Measurements from ENCODE around the gene JAML. TPM values are rescaled to one million over a fixed set of nuclear protein-coding genes. Genes with fewer than 3 reads are reported as not detected.

Gene JAML
- total and polyA plus RNA-seq, 12 donors = 0.50 to 19.5 (median 2.1) TPM

DNA sequence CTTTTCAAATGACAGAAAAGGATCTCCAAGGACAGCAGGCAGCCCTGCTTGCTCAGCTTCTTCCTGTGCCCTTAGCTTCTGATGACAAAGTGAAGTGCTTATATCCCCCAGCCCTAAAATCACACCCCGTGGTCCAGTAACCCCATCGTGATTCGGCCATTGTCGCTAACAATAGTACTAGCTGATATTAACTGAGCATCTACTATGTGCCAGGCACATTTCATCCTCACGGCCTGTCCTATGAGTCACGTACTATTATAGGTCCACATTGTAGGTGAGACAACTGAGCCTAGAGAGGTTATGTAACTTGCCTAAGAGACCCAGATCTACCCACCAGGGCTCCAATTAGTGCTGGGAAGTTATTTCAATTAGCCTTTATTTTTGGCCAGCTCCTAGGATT is 78.3 kb downstream of the JAML start:
- Histone ChIP-seq H3K36me3 (peaks cover 0 to 10% (median 0%) of the 10 kb centered on the region in 9 donors), H3K27ac (peak overlapping the region in 7 of 10 donors; percentile 35 to 84 (median 80)), H3K9me3 (no peaks in the 10 kb centered on the region), H3K4me3 (peak overlapping the region in 1 of 10 donors; percentile 66), H3K27me3 (peaks cover 0 to 41% (median 4%) of the 10 kb centered on the region in 7 donors), H3K4me1 (peaks cover 0 to 58% (median 30%) of the 10 kb centered on the region in 9 donors)
- no peak for DNase-seq
- TF ChIP-seq, protein P1, sequence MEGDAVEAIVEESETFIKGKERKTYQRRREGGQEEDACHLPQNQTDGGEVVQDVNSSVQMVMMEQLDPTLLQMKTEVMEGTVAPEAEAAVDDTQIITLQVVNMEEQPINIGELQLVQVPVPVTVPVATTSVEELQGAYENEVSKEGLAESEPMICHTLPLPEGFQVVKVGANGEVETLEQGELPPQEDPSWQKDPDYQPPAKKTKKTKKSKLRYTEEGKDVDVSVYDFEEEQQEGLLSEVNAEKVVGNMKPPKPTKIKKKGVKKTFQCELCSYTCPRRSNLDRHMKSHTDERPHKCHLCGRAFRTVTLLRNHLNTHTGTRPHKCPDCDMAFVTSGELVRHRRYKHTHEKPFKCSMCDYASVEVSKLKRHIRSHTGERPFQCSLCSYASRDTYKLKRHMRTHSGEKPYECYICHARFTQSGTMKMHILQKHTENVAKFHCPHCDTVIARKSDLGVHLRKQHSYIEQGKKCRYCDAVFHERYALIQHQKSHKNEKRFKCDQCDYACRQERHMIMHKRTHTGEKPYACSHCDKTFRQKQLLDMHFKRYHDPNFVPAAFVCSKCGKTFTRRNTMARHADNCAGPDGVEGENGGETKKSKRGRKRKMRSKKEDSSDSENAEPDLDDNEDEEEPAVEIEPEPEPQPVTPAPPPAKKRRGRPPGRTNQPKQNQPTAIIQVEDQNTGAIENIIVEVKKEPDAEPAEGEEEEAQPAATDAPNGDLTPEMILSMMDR (IDR thresholded peaks at IDR 0.05) = no peak
- ATAC-seq = no peak
- 82 to 88% methylated on average over 6 of the region's 6 CpGs for WGBS, 2 donors
- intact Hi-C loops (cut with DNase I) = loop anchor here in 7 of 10 donors (2.0 to 10.0 kb wide), 7 partner anchors 24 to 341 kb away; partner anchors contain the start of gene UBE4A (in 2 of the 7)

DNA sequence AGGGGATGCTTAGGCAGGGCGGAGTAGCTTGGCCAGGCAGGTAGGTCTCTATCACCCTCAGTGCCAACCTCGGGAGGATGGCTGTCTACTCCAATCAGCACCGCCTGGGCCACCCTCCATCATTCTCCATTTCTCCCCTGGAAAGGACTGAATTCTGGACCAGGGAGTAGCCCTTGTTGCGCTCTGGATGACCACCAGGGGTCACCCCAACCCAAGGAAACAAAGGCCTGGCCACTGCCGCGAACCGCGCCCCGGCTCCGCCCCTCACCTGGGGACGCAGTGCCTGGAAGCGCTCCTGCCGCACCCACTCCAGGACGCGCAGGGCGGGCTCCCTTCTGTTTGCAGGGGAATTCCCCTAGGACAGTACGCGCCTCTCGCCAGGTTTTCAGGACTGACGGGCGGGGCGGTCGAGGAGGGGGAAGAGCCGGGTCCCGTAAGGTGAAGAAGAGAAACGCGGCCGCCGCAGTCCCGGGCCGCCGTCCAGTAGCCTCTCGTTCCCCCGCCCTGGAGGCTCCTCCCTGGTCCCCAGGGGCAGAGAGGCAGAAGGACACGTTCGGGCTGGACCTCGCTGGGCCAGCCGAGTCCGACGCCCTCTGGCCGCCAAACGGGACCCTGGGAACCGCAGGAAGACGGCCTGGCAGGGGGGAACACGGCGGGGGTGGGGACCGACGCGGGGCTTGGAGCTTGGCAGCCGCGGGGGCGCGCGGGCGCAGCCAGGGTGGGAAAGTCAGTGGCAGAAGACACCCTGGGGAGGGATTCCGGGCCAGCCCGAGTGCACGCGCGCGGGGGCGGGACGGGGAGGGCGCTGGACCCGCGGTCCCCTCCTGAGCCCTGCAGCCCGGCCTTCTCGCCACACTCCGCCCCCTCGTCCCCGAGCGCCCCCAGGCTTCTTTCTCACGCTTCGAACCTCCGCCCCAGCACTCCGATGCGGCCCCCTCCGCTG is 79.3 kb downstream of the JAML start:
- DNase-seq (peak; percentile 83 to 85), ATAC-seq (peak; percentile 83 to 94 (median 88))
- H3K36me3 ChIP-seq = peaks cover 0 to 10% (median 0%) of the 10 kb centered on the region in 9 donors
- H3K9me3 ChIP-seq = no peaks in the 10 kb centered on the region
- H3K27ac ChIP-seq = peak overlapping the region in 9 of 10 donors; percentile 35 to 84 (median 71)
- H3K4me3 ChIP-seq = peak overlapping the region; percentile 39 to 70 (median 62)
- intact Hi-C loops (cut with DNase I) = loop anchor here in 9 of 10 donors (1.0 to 10.0 kb wide), 11 partner anchors 25 to 342 kb away; partner anchors contain the start of gene UBE4A (in 2 of the 9)
- H3K4me1 ChIP-seq = peaks cover 0 to 58% (median 30%) of the 10 kb centered on the region in 9 donors
- TF ChIP-seq, protein P1 (IDR thresholded peaks at IDR 0.05) = peak; percentile 79 to 95 (median 94)
- 2 to 4% methylated on average over 44 to 78 of the region's 78 CpGs for WGBS, 2 donors
- H3K27me3 ChIP-seq = peaks cover 0 to 33% (median 4%) of the 10 kb centered on the region in 7 donors

DNA sequence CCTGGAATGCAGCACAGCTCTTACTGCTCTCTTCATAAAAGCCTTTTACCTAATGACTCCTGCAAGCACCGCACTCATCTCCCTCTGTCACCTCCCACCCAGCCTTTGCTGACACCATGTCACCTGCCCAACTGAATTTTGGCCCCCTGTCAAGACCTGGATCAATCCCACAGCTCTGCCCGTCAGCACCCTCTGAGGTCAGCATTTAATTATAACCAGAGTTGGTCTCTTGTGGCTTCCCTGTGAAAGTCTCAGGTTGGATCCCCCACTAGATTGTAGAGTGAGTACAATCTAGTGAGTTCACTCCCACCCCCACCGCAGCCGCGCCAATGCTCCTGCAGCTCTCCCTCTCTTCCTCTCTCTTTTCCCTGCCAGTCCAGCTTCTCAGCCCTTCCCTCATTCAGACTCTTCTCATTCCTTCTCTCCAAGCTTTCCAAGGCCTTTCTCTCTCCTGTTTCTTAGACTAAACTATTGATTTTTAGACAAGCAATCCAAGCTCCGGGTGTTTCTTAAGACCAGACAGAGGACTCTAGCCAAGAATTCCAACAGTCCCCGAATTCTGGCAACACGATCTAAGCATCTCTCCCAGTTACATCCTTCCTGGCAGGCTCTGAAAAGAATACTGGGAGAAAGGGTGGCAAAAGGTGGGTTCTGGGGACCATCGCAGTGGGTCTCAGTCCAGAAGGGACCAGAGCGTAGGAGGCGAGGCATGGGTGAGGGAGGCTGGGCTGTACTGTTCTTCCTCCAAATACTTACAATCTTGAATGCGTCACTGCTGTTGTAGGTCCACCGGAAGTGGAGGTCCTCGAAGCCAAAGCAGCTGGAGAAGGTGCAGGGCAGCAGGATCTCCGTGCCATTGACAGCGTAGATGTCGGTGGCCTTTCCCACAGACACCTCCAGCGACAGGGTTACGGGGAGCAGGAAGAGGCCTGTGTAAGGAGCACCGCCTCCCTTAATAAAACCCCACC is 80.2 kb downstream of the JAML start:
- H3K4me1 ChIP-seq = peaks cover 0 to 58% (median 28%) of the 10 kb centered on the region in 9 donors
- H3K27ac ChIP-seq = peak overlapping the region in 9 of 10 donors; percentile 35 to 84 (median 61)
- peak overlapping the region in 7 of 10 donors; percentile 53 to 70 (median 65) for H3K4me3 ChIP-seq
- 41 to 45% methylated on average over 20 of the region's 20 CpGs for WGBS, 2 donors
- peaks cover 0 to 30% (median 4%) of the 10 kb centered on the region in 7 donors for H3K27me3 ChIP-seq
- TF ChIP-seq, protein P1 (IDR thresholded peaks at IDR 0.05) = no peak
- peak in 1 of 2 donors; percentile 72 for DNase-seq
- intact Hi-C loops (cut with DNase I) = loop anchor here in 9 of 10 donors (1.0 to 10.0 kb wide), 11 partner anchors 26 to 343 kb away; partner anchors contain the start of gene UBE4A (in 2 of the 9)
- ATAC-seq = peak in 7 of 8 donors; percentile 35 to 69 (median 54)
- peaks cover 0 to 10% (median 0%) of the 10 kb centered on the region in 9 donors for H3K36me3 ChIP-seq
- no peaks in the 10 kb centered on the region for H3K9me3 ChIP-seq

Other genes starting within 250 kb of the JAML start
- gene IL10RA, start 238.6 kb downstream of the JAML start, total RNA-seq = 10 to 100 TPM in 2 of 10 donors, 1 to 10 TPM in 8; 2.5 to 29.9 (median 3.8) TPM
- 1 to 10 TPM; 2.0 to 4.0 TPM for gene IL10RA, start 238.6 kb downstream of the JAML start, polyA plus RNA-seq
- 1 to 10 TPM in 2 of 10 donors, under 1 TPM in 1, not detected in 7; 0.34 to 1.4 (median 1.3) TPM for gene TMPRSS4, start 147.9 kb downstream of the JAML start, total RNA-seq
- under 1 TPM in 1 of 2 donors, not detected in 1; 0.36 TPM for gene TMPRSS4, start 147.9 kb downstream of the JAML start, polyA plus RNA-seq
- gene SMIM35, start 138.0 kb downstream of the JAML start, total RNA-seq = not detected
- not detected for gene SMIM35, start 138.0 kb downstream of the JAML start, polyA plus RNA-seq
- gene SCN4B, start 72.2 kb downstream of the JAML start, total RNA-seq = 10 to 100 TPM in 5 of 10 donors, 1 to 10 TPM in 5; 5.7 to 17.5 (median 10.3) TPM
- 1 to 10 TPM; 5.4 to 8.8 TPM for gene SCN4B, start 72.2 kb downstream of the JAML start, polyA plus RNA-seq
- 10 to 100 TPM in 8 of 10 donors, 1 to 10 TPM in 2; 5.3 to 26.7 (median 20.9) TPM for gene SCN2B, start 48.4 kb downstream of the JAML start, total RNA-seq
- gene SCN2B, start 48.4 kb downstream of the JAML start, polyA plus RNA-seq = 1 to 10 TPM; 2.9 to 6.6 TPM
- gene MPZL3, start 27.4 kb upstream of the JAML start, total RNA-seq = 1 to 10 TPM; 1.9 to 4.2 (median 2.7) TPM
- gene MPZL3, start 27.4 kb upstream of the JAML start, polyA plus RNA-seq = 1 to 10 TPM; 1.7 to 2.3 TPM
- gene MPZL2, start 39.3 kb upstream of the JAML start, total RNA-seq = 10 to 100 TPM in 8 of 10 donors, 1 to 10 TPM in 2; 4.0 to 23.4 (median 13.0) TPM
- 1 to 10 TPM; 8.7 to 8.8 TPM for gene MPZL2, start 39.3 kb upstream of the JAML start, polyA plus RNA-seq
- 10 to 100 TPM in 1 of 10 donors, 1 to 10 TPM in 1, under 1 TPM in 6, not detected in 2; 0.17 to 12.2 (median 0.59) TPM for gene CD3E, start 79.7 kb upstream of the JAML start, total RNA-seq
- gene CD3E, start 79.7 kb upstream of the JAML start, polyA plus RNA-seq = under 1 TPM; 0.37 to 0.62 TPM
- 1 to 10 TPM in 3 of 10 donors, under 1 TPM in 2, not detected in 5; 0.31 to 6.3 (median 1.1) TPM for gene CD3D, start 117.7 kb upstream of the JAML start, total RNA-seq
- gene CD3D, start 117.7 kb upstream of the JAML start, polyA plus RNA-seq = under 1 TPM in 1 of 2 donors, not detected in 1; 0.54 TPM
- 1 to 10 TPM in 1 of 10 donors, under 1 TPM in 5, not detected in 4; 0.21 to 5.7 (median 0.41) TPM for gene CD3G, start 119.3 kb upstream of the JAML start, total RNA-seq
- gene CD3G, start 119.3 kb upstream of the JAML start, polyA plus RNA-seq = under 1 TPM in 1 of 2 donors, not detected in 1; 0.06 TPM
- 10 to 100 TPM; 38.4 to 46.4 (median 42.3) TPM for gene UBE4A, start 134.6 kb upstream of the JAML start, total RNA-seq
- 10 to 100 TPM; 12.7 to 22.8 TPM for gene UBE4A, start 134.6 kb upstream of the JAML start, polyA plus RNA-seq
- 100 to 1,000 TPM; 482 to 777 (median 688) TPM for gene ATP5MG, start 176.6 kb upstream of the JAML start, total RNA-seq
- 100 to 1,000 TPM; 365 to 800 TPM for gene ATP5MG, start 176.6 kb upstream of the JAML start, polyA plus RNA-seq
- gene KMT2A, start 211.5 kb upstream of the JAML start, total RNA-seq = 10 to 100 TPM; 16.3 to 44.5 (median 38.9) TPM
- 10 to 100 TPM in 1 of 2 donors, 1 to 10 TPM in 1; 4.1 to 13.8 TPM for gene KMT2A, start 211.5 kb upstream of the JAML start, polyA plus RNA-seq